H9 (cell line): ENCODE data around the gene SATL1. TPM values are rescaled to one million over a fixed set of nuclear protein-coding genes. Genes with fewer than 3 reads are reported as not detected.

Source experiments
- DNase-seq: peaks from one replicate; pipeline ENCODE4 v3.0.0-alpha.2; 2017
- H2AFZ ChIP-seq: one replicate; pipeline ENCODE4 v1.6.1; 2013; ENCODE audit warnings: mild to moderate bottlenecking, low read length, control low read depth, moderate library complexity
- H2AK5ac ChIP-seq: 2 replicates; pipeline ENCODE4 v1.6.1; 2013; ENCODE audit warnings: low read length, control low read depth, mixed read lengths; ENCODE audit not compliant: insufficient read length
- H2BK120ac ChIP-seq: one replicate; pipeline ENCODE4 v1.6.1; 2013; ENCODE audit warnings: low read depth, mild to moderate bottlenecking, low read length, control low read depth, inconsistent platforms; ENCODE audit not compliant: poor library complexity, severe bottlenecking
- H2BK12ac ChIP-seq: 2 replicates; pipeline ENCODE4 v1.6.1; 2013; ENCODE audit warnings: low read length, control low read depth, mixed read lengths, low read depth; ENCODE audit not compliant: insufficient read length
- H2BK15ac ChIP-seq: 2 replicates; pipeline ENCODE4 v1.6.1; 2013; ENCODE audit warnings: low read depth, low read length, control low read depth
- H2BK20ac ChIP-seq: one replicate; pipeline ENCODE4 v1.6.1; 2013; ENCODE audit warnings: low read depth, mild to moderate bottlenecking, low read length, control low read depth, inconsistent platforms; ENCODE audit not compliant: poor library complexity, severe bottlenecking
- H2BK5ac ChIP-seq: 2 replicates; pipeline ENCODE4 v1.6.1; 2013; ENCODE audit warnings: low read length, control low read depth, mixed read lengths; ENCODE audit not compliant: insufficient read length
- H3K14ac ChIP-seq: 2 replicates; pipeline ENCODE4 v1.6.1; 2013; ENCODE audit warnings: low read length, control low read depth; ENCODE audit not compliant: insufficient read depth
- H3K18ac ChIP-seq: 2 replicates; pipeline ENCODE4 v1.6.1; 2013; ENCODE audit warnings: low read depth, mild to moderate bottlenecking, mixed read lengths, low read length, control low read depth; ENCODE audit not compliant: insufficient read length
- H3K23ac ChIP-seq: 2 replicates; pipeline ENCODE4 v1.6.1; 2013; ENCODE audit warnings: low read length, control low read depth, mixed read lengths, low read depth; ENCODE audit not compliant: insufficient read length
- H3K23me2 ChIP-seq: 2 replicates; pipeline ENCODE4 v1.6.1; 2013; ENCODE audit warnings: low read depth, mild to moderate bottlenecking, mixed read lengths, low read length, control low read depth; ENCODE audit not compliant: insufficient read length, poor library complexity, severe bottlenecking
- H3K27ac ChIP-seq: 2 replicates; pipeline ENCODE4 v1.5.1; 2013; ENCODE audit warnings: low read length, control low read depth, mixed read lengths, low read depth; ENCODE audit not compliant: insufficient read length
- H3K27me3 ChIP-seq: 2 replicates; pipeline ENCODE4 v1.6.1; 2013; ENCODE audit warnings: low read length, control low read depth, inconsistent platforms; ENCODE audit not compliant: insufficient read depth
- H3K4ac ChIP-seq: 2 replicates; pipeline ENCODE4 v1.6.1; 2013; ENCODE audit warnings: low read depth, mild to moderate bottlenecking, control low read depth, inconsistent platforms, low read length, moderate library complexity
- H3K4me1 ChIP-seq: 2 replicates; pipeline ENCODE4 v1.6.1; 2013; ENCODE audit warnings: low read length, control low read depth, inconsistent platforms; ENCODE audit not compliant: insufficient read depth
- H3K4me2 ChIP-seq: 2 replicates; pipeline ENCODE4 v1.6.1; 2013; ENCODE audit warnings: low read length, control low read depth, mixed read lengths; ENCODE audit not compliant: insufficient read length, insufficient read depth
- H3K56ac ChIP-seq: 2 replicates; pipeline ENCODE4 v1.6.1; 2013; ENCODE audit warnings: low read depth, mild to moderate bottlenecking, mixed read lengths, low read length, control low read depth; ENCODE audit not compliant: insufficient read length
- H3K79me1 ChIP-seq: 2 replicates; pipeline ENCODE4 v1.6.1; 2013; ENCODE audit warnings: low read depth, mild to moderate bottlenecking, moderate library complexity, low read length, control low read depth, inconsistent platforms; ENCODE audit not compliant: insufficient read depth, poor library complexity, severe bottlenecking
- H3K79me2 ChIP-seq: 2 replicates; pipeline ENCODE4 v1.6.1; 2013; ENCODE audit warnings: low read length, control low read depth, inconsistent platforms; ENCODE audit not compliant: insufficient read depth
- H3K9ac ChIP-seq: 2 replicates; pipeline ENCODE4 v1.6.1; 2013; ENCODE audit warnings: low read length, control low read depth, mixed read lengths; ENCODE audit not compliant: insufficient read length; ENCODE audit errors: extremely low read depth
- H3K9me3 ChIP-seq: one replicate; pipeline ENCODE4 v1.6.1; 2013; ENCODE audit warnings: low read depth, low read length, inconsistent platforms; ENCODE audit not compliant: control insufficient read depth
- H3T11ph ChIP-seq: one replicate; pipeline ENCODE4 v1.6.1; 2013; ENCODE audit warnings: mild to moderate bottlenecking, low read length, control low read depth, inconsistent platforms
- H4K20me1 ChIP-seq: one replicate; pipeline ENCODE4 v1.6.1; 2013; ENCODE audit not compliant: control insufficient read depth, insufficient read length, insufficient read depth
- H4K5ac ChIP-seq: 2 replicates; pipeline ENCODE4 v1.6.1; 2013; ENCODE audit warnings: low read depth, mild to moderate bottlenecking, mixed read lengths, low read length, control low read depth; ENCODE audit not compliant: insufficient read length
- H4K8ac ChIP-seq: replicated peaks from 2 replicates; pipeline ENCODE4 v1.6.1; 2013; ENCODE audit warnings: low read length, control low read depth, mixed read lengths, low read depth; ENCODE audit not compliant: insufficient read length
- H4K91ac ChIP-seq: 2 replicates; pipeline ENCODE4 v1.6.1; 2013; ENCODE audit warnings: low read depth, mild to moderate bottlenecking, moderate library complexity, mixed read lengths, low read length, control low read depth; ENCODE audit not compliant: insufficient read length
- H3K27ac Mint-ChIP-seq, 3 experiments: 2 replicates in 2 of 3; 3 replicates in 1 of 3; pipeline ENCODE4 v1.8.0; 2020 to 2021; ENCODE audit warnings: mixed read lengths in 3 of 3, mild to moderate bottlenecking in 1 of 3, moderate library complexity in 1 of 3
- H3K27me3 Mint-ChIP-seq: 2 replicates; pipeline ENCODE4 v1.8.0; 2021; ENCODE audit warnings: low read depth, mild to moderate bottlenecking, moderate library complexity, mixed read lengths
- H3K36me3 Mint-ChIP-seq, 3 experiments: 2 replicates in 2 of 3; 3 replicates in 1 of 3; pipeline ENCODE4 v1.8.0; 2020 to 2021; ENCODE audit warnings: low read depth in 3 of 3, mixed read lengths in 3 of 3; ENCODE audit not compliant: insufficient read depth in 1 of 3
- H3K4me1 Mint-ChIP-seq, 2 experiments: 2 replicates each; pipeline ENCODE4 v1.8.0; 2020; ENCODE audit warnings: mixed read lengths in 2 of 2
- H3K4me3 Mint-ChIP-seq, 2 experiments: 2 replicates in 1 of 2; 3 replicates in 1 of 2; pipeline ENCODE4 v1.8.0; 2020 to 2021; ENCODE audit warnings: mild to moderate bottlenecking in 2 of 2, mixed read lengths in 2 of 2, moderate library complexity in 1 of 2
- H3K9me3 Mint-ChIP-seq, 2 experiments: 2 replicates in 1 of 2; 3 replicates in 1 of 2; pipeline ENCODE4 v1.8.0; 2020; ENCODE audit warnings: mild to moderate bottlenecking in 2 of 2, mixed read lengths in 2 of 2, moderate library complexity in 1 of 2
- WGBS: extraction: QIAGEN DNeasy Blood & Tissue Kit; methylation state at CpG from one replicate; pipeline ENCODE4 v1.1.7; 2013; ENCODE audit warnings: missing lambda C conversion rate, low lambda C conversion rate, mixed read lengths; ENCODE audit not compliant: insufficient read length; ENCODE audit errors: extremely low coverage; 5-methylcytosine and 5-hydroxymethylcytosine counted together
- total RNA-seq: library from RNA; stranded (reverse); gene quantifications from 2 replicates; pipeline ENCODE4 v1.2.1, GENCODE V29; 2021
- TF ChIP-seq, protein P1 (sequence below): fragments of 200-600 bp; sonication (generic); conservative IDR thresholded peaks from 3 replicates; pipeline ENCODE4 v1.8.0; 2021; ENCODE audit warnings: antibody characterized with exemption, mild to moderate bottlenecking

The SATL1 gene
- total RNA-seq, 1 experiment from 2014 or later: 0.31 TPM

DNA sequence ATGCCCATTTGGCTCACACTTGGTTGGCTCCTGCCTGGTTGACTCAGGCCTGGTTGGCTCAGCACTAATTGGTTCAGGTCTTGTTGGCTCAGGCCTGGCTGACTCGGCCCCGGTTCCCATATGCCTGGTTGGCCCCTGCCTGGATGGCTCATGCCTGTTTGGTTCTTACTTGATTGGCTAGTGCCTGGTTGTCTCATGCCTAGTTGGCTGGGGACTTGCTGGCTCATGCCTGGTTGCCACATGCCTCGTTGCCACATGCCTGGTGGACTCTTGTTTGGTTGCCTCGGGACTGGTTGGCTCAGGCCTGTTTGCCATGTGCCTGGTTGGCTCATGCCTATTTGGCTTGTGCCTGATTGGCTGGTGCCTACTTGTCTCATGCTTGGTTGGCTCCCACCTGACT, 136.2 kb downstream of the SATL1 start:
- Histone ChIP-seq H3K4me2 (no peak overlapping the region), H2BK15ac (no peak overlapping the region), H4K5ac (no peak overlapping the region), H3K4ac (no peak overlapping the region), H3K56ac (no peak overlapping the region), H4K8ac (no peak overlapping the region), H3K79me1 (no peaks in the 10 kb centered on the region), H3K27me3 (no peaks in the 10 kb centered on the region), H3K27ac (no peak overlapping the region), H2AFZ (no peak overlapping the region), H2BK12ac (no peak overlapping the region), H2BK120ac (no peak overlapping the region), H3K9ac (no peak overlapping the region), H4K91ac (no peak overlapping the region), H3K23ac (no peak overlapping the region), H3T11ph (no peak overlapping the region), H4K20me1 (no peaks in the 10 kb centered on the region), H3K79me2 (no peaks in the 10 kb centered on the region), H3K4me1 (no peaks in the 10 kb centered on the region), H2BK5ac (no peak overlapping the region), H3K23me2 (no peaks in the 10 kb centered on the region), H2BK20ac (no peak overlapping the region), H3K14ac (no peak overlapping the region), H3K9me3 (peaks cover 19% of the 10 kb centered on the region), H2AK5ac (no peak overlapping the region), H3K18ac (no peak overlapping the region)
- Mint-ChIP-seq H3K9me3 (peaks cover 35 to 42% of the 10 kb centered on the region in 2 experiments), H3K27ac (no peak overlapping the region), H3K27me3 (no peaks in the 10 kb centered on the region), H3K4me1 (no peaks in the 10 kb centered on the region), H3K4me3 (no peak overlapping the region), H3K36me3 (peaks cover 2 to 10% (median 7%) of the 10 kb centered on the region in 3 experiments; a peak in 4 of 7 replicates)
- DNase-seq: no peak
- no CpG with 5 or more reads among the region's 4 CpGs for WGBS
- TF ChIP-seq, protein P1, sequence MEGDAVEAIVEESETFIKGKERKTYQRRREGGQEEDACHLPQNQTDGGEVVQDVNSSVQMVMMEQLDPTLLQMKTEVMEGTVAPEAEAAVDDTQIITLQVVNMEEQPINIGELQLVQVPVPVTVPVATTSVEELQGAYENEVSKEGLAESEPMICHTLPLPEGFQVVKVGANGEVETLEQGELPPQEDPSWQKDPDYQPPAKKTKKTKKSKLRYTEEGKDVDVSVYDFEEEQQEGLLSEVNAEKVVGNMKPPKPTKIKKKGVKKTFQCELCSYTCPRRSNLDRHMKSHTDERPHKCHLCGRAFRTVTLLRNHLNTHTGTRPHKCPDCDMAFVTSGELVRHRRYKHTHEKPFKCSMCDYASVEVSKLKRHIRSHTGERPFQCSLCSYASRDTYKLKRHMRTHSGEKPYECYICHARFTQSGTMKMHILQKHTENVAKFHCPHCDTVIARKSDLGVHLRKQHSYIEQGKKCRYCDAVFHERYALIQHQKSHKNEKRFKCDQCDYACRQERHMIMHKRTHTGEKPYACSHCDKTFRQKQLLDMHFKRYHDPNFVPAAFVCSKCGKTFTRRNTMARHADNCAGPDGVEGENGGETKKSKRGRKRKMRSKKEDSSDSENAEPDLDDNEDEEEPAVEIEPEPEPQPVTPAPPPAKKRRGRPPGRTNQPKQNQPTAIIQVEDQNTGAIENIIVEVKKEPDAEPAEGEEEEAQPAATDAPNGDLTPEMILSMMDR: no peak
